BLaER1 treated with 17β-estradiol and CSF1 and Interleukin-3, amounts not matched to agents 10 nM and 100 nM (cell line): ENCODE data around the gene LRRC74A.

Experiments used
- H3K27ac ChIP-seq, 11 experiments: shearing (Covaris generic); formaldehyde crosslinking; 2 replicates each; pipeline ENCODE4 v1.8.1; 2022
- H3K27me3 ChIP-seq, 11 experiments: shearing (Covaris generic); formaldehyde crosslinking; 2 replicates each; pipeline ENCODE4 v1.8.1; 2022
- H3K36me3 ChIP-seq, 11 experiments: shearing (Covaris generic); formaldehyde crosslinking; 2 replicates each; pipeline ENCODE4 v1.8.1; 2022
- H3K4me1 ChIP-seq, 10 experiments: shearing (Covaris generic); formaldehyde crosslinking; 2 replicates each; pipeline ENCODE4 v1.8.1; 2022
- H3K4me2 ChIP-seq, 11 experiments: shearing (Covaris generic); formaldehyde crosslinking; 2 replicates each; pipeline ENCODE4 v1.8.1; 2022
- H3K4me3 ChIP-seq, 10 experiments: shearing (Covaris generic); formaldehyde crosslinking; 2 replicates each; pipeline ENCODE4 v1.8.1; 2022
- H3K9ac ChIP-seq, 11 experiments: shearing (Covaris generic); formaldehyde crosslinking; 2 replicates each; pipeline ENCODE4 v1.8.1; 2022
- H3K9me3 ChIP-seq, 11 experiments: shearing (Covaris generic); formaldehyde crosslinking; replicated peaks in 1 of 11; 2 replicates each; pipeline ENCODE4 v1.8.1; 2022
- H4K20me1 ChIP-seq, 11 experiments: shearing (Covaris generic); formaldehyde crosslinking; 2 replicates each; pipeline ENCODE4 v1.8.1; 2022
- Cebpa-rat ChIP-seq, 11 experiments: shearing (Covaris generic); IDR thresholded peaks; 2 replicates each; pipeline ENCODE4 v1.8.1; 2022

LRRC74A gene

GRCh38 chr14:76867516-76868453 is 41.6 kb downstream of the LRRC74A start:
- Histone ChIP-seq H3K36me3 (no peaks in the 10 kb centered on the region), H3K27ac (peak overlapping the region in 3 of 11 experiments; percentile 30 to 45 (median 38); a peak in 5 of 22 replicates), H3K9ac (peak overlapping the region in 3 of 11 experiments; percentile 17 to 21 (median 18); a peak in 1 of 22 replicates), H3K9me3 (no peaks in the 10 kb centered on the region), H3K4me3 (no peak overlapping the region), H3K4me2 (peak overlapping the region; percentile 55 to 94 (median 77)), H3K27me3 (no peaks in the 10 kb centered on the region), H3K4me1 (peaks cover 46 to 58% (median 53%) of the 10 kb centered on the region in 10 experiments), H4K20me1 (no peaks in the 10 kb centered on the region)
- 0 out of 22 replicates have a peak, but pooled peaks of 1 of the 11 experiments have one; percentile 8 for TF ChIP-seq Cebpa-rat (IDR thresholded peaks at IDR 0.05)

GRCh38 chr14:76868454-76869170 is 42.4 kb downstream of the LRRC74A start:
- Histone ChIP-seq H3K4me3 (no peak overlapping the region), H3K27ac (no peak overlapping the region), H3K36me3 (no peaks in the 10 kb centered on the region), H3K4me1 (peaks cover 42 to 49% (median 45%) of the 10 kb centered on the region in 10 experiments), H4K20me1 (no peaks in the 10 kb centered on the region), H3K4me2 (peak overlapping the region; percentile 55 to 94 (median 77); a peak in 21 of 22 replicates), H3K9ac (no peak overlapping the region), H3K9me3 (no peaks in the 10 kb centered on the region), H3K27me3 (no peaks in the 10 kb centered on the region)
- TF ChIP-seq Cebpa-rat (IDR thresholded peaks at IDR 0.05) = no peak

- H3K36me3 ChIP-seq = no peaks in the 10 kb centered on the region
These were observed 44.0 kb downstream of the LRRC74A start for GRCh38 chr14:76870166-76870565.

GRCh38 chr14:76872796-76873432 is 46.7 kb downstream of the LRRC74A start:
- H3K4me2 ChIP-seq = no peak overlapping the region
- no peak for TF ChIP-seq Cebpa-rat (IDR thresholded peaks at IDR 0.05)
- H3K9ac ChIP-seq = no peak overlapping the region
- H3K4me3 ChIP-seq = no peak overlapping the region
- no peaks in the 10 kb centered on the region for H4K20me1 ChIP-seq
- H3K9me3 ChIP-seq = peaks cover 0 to 10% (median 7%) of the 10 kb centered on the region in 11 experiments; a peak in 14 of 22 replicates
- H3K27me3 ChIP-seq = no peaks in the 10 kb centered on the region
- H3K36me3 ChIP-seq = no peaks in the 10 kb centered on the region
- H3K27ac ChIP-seq = no peak overlapping the region
- peaks cover 11 to 23% (median 20%) of the 10 kb centered on the region in 10 experiments for H3K4me1 ChIP-seq

More at GRCh38 chr14:76870166-76870565, 44.0 kb downstream of the LRRC74A start:
- TF ChIP-seq Cebpa-rat (IDR thresholded peaks at IDR 0.05) = no peak
- Histone ChIP-seq H3K9ac (no peak overlapping the region), H3K4me2 (no peak overlapping the region), H3K4me1 (peaks cover 28 to 35% (median 31%) of the 10 kb centered on the region in 10 experiments), H3K27ac (no peak overlapping the region), H3K4me3 (no peak overlapping the region), H3K9me3 (peaks cover 0 to 4% (median under 1%) of the 10 kb centered on the region in 11 experiments; a peak in 11 of 22 replicates), H4K20me1 (no peaks in the 10 kb centered on the region), H3K27me3 (no peaks in the 10 kb centered on the region)

GRCh38 chr14:76874734-76875133 is 48.5 kb downstream of the LRRC74A start:
- Histone ChIP-seq H3K9me3 (peaks cover 0 to 10% (median 7%) of the 10 kb centered on the region in 11 experiments; a peak in 14 of 22 replicates), H3K27me3 (no peaks in the 10 kb centered on the region), H3K27ac (no peak overlapping the region), H3K4me1 (peaks cover 5 to 17% (median 14%) of the 10 kb centered on the region in 10 experiments; a peak in 15 of 20 replicates), H3K9ac (no peak overlapping the region), H3K4me2 (no peak overlapping the region), H3K4me3 (no peak overlapping the region), H3K36me3 (no peaks in the 10 kb centered on the region), H4K20me1 (no peaks in the 10 kb centered on the region)
- TF ChIP-seq Cebpa-rat (IDR thresholded peaks at IDR 0.05) = no peak

- H3K9ac ChIP-seq = no peak overlapping the region
- peaks cover 0 to 10% (median 7%) of the 10 kb centered on the region in 11 experiments; a peak in 14 of 22 replicates for H3K9me3 ChIP-seq
- no peaks in the 10 kb centered on the region for H3K27me3 ChIP-seq
- no peak overlapping the region for H3K27ac ChIP-seq
- no peak overlapping the region for H3K4me3 ChIP-seq
- H3K4me1 ChIP-seq = peaks cover 5 to 17% (median 14%) of the 10 kb centered on the region in 10 experiments; a peak in 15 of 20 replicates
- no peaks in the 10 kb centered on the region for H4K20me1 ChIP-seq
- TF ChIP-seq Cebpa-rat (IDR thresholded peaks at IDR 0.05) = no peak
- H3K4me2 ChIP-seq = no peak overlapping the region
- H3K36me3 ChIP-seq = no peaks in the 10 kb centered on the region
These were observed 49.9 kb downstream of the LRRC74A start for GRCh38 chr14:76876076-76876475.

GRCh38 chr14:76877871-76878270 is 51.7 kb downstream of the LRRC74A start:
- H3K27me3 ChIP-seq = no peaks in the 10 kb centered on the region
- H3K4me1 ChIP-seq = peaks cover 5 to 23% (median 15%) of the 10 kb centered on the region in 10 experiments; a peak in 18 of 20 replicates
- H3K9ac ChIP-seq = no peak overlapping the region; a peak in 4 of 22 replicates
- TF ChIP-seq Cebpa-rat (IDR thresholded peaks at IDR 0.05) = no peak
- H4K20me1 ChIP-seq = no peaks in the 10 kb centered on the region
- H3K4me2 ChIP-seq = peak overlapping the region in 5 of 11 experiments; percentile 4 to 25 (median 6); a peak in 4 of 22 replicates
- H3K36me3 ChIP-seq = no peaks in the 10 kb centered on the region
- H3K27ac ChIP-seq = peak overlapping the region in 2 of 11 experiments; percentile 20 to 28; a peak in 1 of 22 replicates
- no peak overlapping the region for H3K4me3 ChIP-seq
- peaks cover 0 to 10% (median 7%) of the 10 kb centered on the region in 11 experiments; a peak in 14 of 22 replicates for H3K9me3 ChIP-seq

- H3K27ac ChIP-seq = no peak overlapping the region
- no peak for TF ChIP-seq Cebpa-rat (IDR thresholded peaks at IDR 0.05)
- H3K9ac ChIP-seq = no peak overlapping the region
- no peaks in the 10 kb centered on the region for H4K20me1 ChIP-seq
- H3K4me1 ChIP-seq = peaks cover 16 to 32% (median 24%) of the 10 kb centered on the region in 10 experiments
- no peak overlapping the region for H3K4me3 ChIP-seq
- no peaks in the 10 kb centered on the region for H3K36me3 ChIP-seq
- H3K27me3 ChIP-seq = no peaks in the 10 kb centered on the region
- no peak overlapping the region for H3K4me2 ChIP-seq
- H3K9me3 ChIP-seq = peaks cover 0 to 5% (median 4%) of the 10 kb centered on the region in 11 experiments; a peak in 14 of 22 replicates
These were observed 54.2 kb downstream of the LRRC74A start for GRCh38 chr14:76880449-76880848.
